Jurkat, Clone E6-1 (cell line): ENCODE results near the gene RAB25.

ENCODE experiments used
- DNase-seq: peaks from one replicate; pipeline ENCODE4 v3.0.0-alpha.2; 2011; ENCODE audit warnings: low read depth, low spot score
- H3K4me3 ChIP-seq: 2 replicates; pipeline ENCODE4 v1.5.1; 2011; ENCODE audit warnings: mild to moderate bottlenecking, low read length, control low read depth, moderate library complexity

Gene RAB25

GRCh38 chr1:156096640-156097391, 35.9 kb downstream of the RAB25 start:
- H3K4me3 ChIP-seq: no peak overlapping the region
- DNase-seq: peak; percentile 72

- no peak overlapping the region for H3K4me3 ChIP-seq
- no peak for DNase-seq
Observed at GRCh38 chr1:156097499-156098178, 36.7 kb downstream of the RAB25 start.

- DNase-seq: no peak
Observed at GRCh38 chr1:156098784-156099183, 37.8 kb downstream of the RAB25 start.

GRCh38 chr1:156099282-156099681, 38.3 kb downstream of the RAB25 start:
- H3K4me3 ChIP-seq: no peak overlapping the region
- no peak for DNase-seq

More at GRCh38 chr1:156098784-156099183, 37.8 kb downstream of the RAB25 start:
- no peak overlapping the region for H3K4me3 ChIP-seq

- H3K4me3 ChIP-seq: no peak overlapping the region
- DNase-seq: no peak
Observed at GRCh38 chr1:156100205-156100995, 39.4 kb downstream of the RAB25 start.

- no peak overlapping the region for H3K4me3 ChIP-seq
- DNase-seq: no peak
Observed at GRCh38 chr1:156101880-156102279, 40.9 kb downstream of the RAB25 start.

GRCh38 chr1:156102633-156103511, 41.9 kb downstream of the RAB25 start:
- no peak for DNase-seq

GRCh38 chr1:156103521-156103947, 42.6 kb downstream of the RAB25 start:
- H3K4me3 ChIP-seq: no peak overlapping the region
- no peak for DNase-seq

More at GRCh38 chr1:156102633-156103511, 41.9 kb downstream of the RAB25 start:
- no peak overlapping the region for H3K4me3 ChIP-seq

GRCh38 chr1:156104065-156104810, 43.3 kb downstream of the RAB25 start:
- no peak overlapping the region for H3K4me3 ChIP-seq
- DNase-seq: no peak

- no peak overlapping the region for H3K4me3 ChIP-seq
- DNase-seq: no peak
Observed at GRCh38 chr1:156104861-156105832, 44.2 kb downstream of the RAB25 start.

- DNase-seq: no peak
- no peak overlapping the region for H3K4me3 ChIP-seq
Observed at GRCh38 chr1:156106624-156107488, 45.9 kb downstream of the RAB25 start.

- no peak overlapping the region for H3K4me3 ChIP-seq
- DNase-seq: no peak
Observed at GRCh38 chr1:156108057-156108456, 47.1 kb downstream of the RAB25 start.

GRCh38 chr1:156108664-156109241, 47.8 kb downstream of the RAB25 start:
- no peak for DNase-seq
- no peak overlapping the region for H3K4me3 ChIP-seq

- no peak for DNase-seq
Observed at GRCh38 chr1:156110252-156110651, 49.3 kb downstream of the RAB25 start.

GRCh38 chr1:156111355-156111962, 50.5 kb downstream of the RAB25 start:
- no peak for DNase-seq
- H3K4me3 ChIP-seq: no peak overlapping the region

More at GRCh38 chr1:156110252-156110651, 49.3 kb downstream of the RAB25 start:
- no peak overlapping the region for H3K4me3 ChIP-seq
